CD1c-positive myeloid dendritic cell (primary cell): ENCODE data around the gene GRIP1.

Experiments
- DNase-seq: peaks from one replicate; pipeline ENCODE4 v3.0.0-alpha.2; 2016; ENCODE audit errors: extremely low spot score

Gene GRIP1

DNA sequence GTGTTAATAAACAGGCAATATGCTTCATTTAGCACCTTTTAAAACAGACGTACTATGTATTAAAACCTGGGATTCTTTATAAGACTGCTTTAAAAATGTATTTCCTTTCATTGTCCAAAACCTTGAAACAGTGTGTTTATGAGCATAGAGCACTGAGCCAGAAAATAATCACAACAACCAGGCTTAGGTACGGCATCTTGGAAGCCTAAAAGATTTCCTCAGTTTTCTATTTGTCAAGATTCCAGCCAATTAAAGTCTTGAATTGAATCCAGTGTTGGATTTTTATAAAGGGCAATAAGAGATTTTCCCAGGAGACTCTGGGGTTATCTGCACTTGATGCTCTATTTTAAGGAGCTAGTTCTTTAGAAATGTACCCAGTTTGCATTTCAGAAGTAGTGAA is 80.3 kb downstream of the GRIP1 start:
- DNase-seq: no peak

DNA sequence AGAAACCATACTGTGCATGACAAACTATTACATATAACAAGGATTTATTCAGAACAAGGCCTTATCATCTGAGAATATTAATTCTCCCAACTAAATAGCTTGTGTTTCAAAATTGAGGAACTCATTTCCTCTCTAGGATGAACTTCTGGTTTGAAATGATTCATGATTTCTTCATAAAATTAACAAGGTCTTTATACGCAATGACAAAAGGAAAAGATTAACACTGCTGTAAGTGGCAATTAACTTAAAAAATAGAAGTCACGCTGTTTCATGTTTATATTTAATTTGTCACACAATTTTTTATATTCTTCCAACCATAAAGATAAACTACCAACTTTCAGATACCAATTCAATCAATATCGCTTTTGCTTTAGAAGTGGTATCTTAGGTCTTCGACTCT is 80.8 kb downstream of the GRIP1 start:
- peak; percentile 25 for DNase-seq

DNA sequence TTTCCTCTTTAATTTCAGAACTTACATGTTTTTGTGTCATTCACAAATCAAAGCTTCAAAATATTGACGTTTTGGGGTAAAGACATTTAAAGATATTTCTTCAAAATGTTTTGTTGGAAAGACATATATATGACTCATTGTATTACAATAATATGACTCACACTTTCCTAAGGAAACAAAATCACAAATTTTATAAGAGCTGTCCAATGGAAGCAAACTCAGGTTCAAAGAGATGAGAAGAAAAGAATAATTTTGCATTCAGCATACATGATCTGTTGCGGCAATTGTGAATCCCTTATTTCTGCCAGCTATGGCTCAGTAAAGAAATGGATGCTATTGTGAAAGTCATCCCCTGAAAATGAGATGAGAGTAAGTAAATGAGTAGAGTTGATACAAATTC is 82.7 kb downstream of the GRIP1 start:
- peak; percentile 16 for DNase-seq

DNA sequence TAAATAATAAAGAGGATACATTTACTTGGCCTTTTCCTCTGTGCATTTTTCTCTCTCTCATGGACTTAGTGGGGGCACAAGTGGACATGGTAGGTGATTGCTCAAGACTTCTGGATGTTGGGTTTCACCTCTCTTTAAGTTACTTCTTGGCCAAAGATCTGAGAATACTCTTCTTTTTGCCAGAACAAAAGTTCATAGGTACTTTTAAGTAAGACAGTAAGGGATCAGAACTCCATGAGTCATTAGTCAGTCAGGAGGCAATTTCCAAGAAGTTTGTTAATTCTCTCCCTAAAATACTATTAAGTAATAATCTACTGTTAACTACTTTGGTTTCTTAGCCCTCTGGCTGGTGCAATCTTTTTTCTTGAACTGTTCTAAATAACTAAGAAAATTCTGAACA is 84.2 kb downstream of the GRIP1 start:
- no peak for DNase-seq

DNA sequence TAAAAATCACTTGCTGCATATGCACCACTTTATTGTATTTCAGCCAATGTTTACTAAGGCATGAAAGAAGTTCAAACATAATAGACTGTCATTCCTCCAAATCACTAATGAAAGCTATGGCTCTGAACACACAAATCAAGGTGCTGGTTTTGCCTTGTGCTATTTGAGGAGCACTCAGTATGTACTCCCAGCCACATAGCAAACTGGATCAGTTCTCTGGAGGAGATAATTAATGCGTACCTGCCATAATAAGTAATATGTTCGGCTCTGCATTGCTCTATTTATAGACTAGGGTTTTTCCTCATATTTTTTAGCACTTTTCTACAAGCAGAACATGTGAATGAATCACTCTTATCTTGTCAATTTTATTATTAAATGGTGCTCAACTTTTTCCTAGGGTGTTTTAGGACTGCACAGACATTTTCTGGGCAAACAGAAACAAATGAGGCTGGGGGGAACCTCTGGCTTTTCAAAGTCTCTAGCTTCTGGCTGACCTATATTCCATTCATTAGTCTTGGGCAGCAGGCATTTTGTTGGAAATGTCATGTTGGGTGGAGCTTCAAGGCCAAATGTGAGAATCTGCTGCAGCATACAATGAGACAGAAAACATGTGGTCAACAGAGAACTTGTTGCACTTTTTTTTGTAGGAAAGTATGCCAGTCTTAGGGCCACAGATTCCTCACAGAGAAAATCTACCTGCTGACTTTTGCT is 88.4 kb downstream of the GRIP1 start:
- DNase-seq: no peak

DNA sequence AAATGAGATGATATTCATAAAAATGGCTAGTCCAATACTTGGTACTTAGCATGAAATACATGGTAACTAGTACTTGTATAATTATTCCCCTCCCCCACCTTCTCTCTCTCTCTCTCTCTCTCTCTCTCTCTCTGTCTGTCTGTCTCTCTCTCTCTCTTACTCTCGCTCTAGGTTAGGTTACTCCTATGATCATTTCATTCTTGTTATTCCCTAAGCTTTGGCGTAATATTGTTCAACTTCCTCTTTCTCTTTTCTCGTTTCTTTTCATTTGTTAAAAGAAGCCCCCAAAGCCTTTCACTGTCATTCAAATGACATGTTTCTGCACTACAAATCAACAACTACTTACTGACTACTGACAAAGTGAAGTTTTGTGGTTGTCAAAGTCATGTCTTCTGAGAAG is 89.8 kb downstream of the GRIP1 start:
- no peak for DNase-seq

DNA sequence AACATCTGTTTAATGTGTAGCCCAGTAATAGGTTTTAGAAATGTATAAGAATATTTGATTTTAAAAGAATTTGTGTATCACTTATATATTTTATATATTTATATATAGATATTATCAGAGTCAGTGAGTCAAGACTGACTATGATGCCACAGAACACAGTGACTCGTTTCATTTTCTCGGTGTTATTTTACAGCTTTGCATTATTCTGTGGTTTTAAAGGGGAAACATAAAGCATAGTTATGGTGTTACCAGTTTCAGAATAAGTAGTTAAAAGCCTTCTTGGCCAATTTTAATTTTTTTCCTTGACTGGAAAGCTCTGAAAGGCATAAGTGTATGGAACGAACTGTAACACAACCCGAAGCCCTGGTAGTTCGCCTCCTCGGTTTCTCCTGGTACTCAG is 91.0 kb downstream of the GRIP1 start:
- DNase-seq: no peak

DNA sequence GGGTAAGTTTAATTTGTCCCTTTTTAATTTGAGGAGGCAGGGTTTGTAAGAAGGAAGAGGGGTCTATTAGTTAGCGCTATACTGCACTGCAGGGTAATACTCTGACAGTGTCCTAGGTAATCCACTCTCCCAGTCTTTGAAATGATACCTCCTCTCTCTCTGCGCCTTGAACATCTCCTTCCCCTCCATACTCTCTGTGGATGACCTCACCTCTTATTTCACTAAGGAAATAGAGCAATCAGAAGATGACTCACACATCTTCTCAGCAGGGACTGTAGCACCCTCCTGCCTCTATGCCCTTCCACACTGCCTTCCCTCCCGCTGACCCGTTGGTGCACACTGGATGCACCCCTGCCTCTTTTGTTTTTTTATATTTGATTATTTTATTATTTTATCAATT is 94.2 kb downstream of the GRIP1 start:
- DNase-seq: no peak

DNA sequence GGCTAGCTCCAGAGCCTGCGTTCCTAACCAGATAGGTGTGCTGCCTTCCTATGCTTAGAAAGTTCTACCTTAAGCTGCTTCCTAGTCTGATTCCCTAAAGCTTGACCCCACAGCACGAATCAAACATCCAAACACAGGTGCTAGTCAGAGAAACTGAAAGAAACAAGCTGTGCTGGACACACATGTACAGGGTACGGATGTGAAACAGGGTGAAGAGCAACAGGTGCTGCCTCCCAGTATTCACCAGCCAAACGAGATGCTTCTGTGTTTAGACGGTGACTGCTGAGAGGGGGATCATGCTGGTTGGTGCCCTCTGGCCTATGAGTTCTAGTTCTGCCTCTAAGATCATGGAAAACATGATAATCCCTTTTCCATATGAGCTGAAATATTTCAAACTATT is 105.3 kb downstream of the GRIP1 start:
- DNase-seq: no peak

DNA sequence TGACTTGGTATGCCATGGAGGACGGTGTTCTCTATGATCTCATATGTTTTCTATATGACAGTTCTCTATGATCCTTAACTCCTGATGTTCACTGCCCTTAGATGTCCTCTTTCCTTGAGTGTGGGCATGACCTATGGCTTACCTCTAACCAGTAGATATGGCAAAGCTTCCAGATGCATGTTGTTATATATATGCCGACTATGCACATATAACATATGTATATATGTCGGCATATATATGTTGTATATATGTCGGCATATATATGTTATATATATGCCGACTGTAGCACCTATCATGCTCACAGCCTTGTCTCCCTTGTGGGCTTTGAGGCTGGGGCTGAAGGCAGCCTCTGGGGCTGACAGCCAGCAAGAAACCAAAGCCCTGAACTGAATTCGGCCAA is 106.0 kb downstream of the GRIP1 start:
- DNase-seq: no peak

DNA sequence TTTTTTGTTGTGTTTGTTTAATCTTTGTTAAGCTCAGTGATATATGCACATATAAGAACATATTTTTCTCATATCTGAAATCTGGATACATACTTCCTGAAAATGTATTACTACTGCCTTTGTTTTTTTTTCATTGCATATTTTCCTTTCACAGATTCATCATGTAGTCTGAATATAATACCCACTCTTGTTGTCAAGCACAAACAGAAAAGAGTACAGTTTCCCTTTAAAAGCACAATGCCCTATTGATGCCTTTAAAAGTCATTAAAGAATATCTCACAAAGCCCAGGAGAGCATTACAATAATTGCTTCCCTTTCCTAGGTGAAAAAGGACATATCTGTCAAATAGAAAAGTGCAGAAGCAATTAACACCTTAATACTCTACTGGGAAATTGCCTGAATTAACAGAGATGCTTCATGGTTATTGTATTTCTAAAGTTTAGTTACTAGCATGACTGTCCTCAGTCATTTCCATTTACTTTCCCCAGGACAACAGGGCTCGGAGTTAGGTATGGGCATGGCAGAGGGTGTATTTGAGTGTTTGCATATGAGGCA is 107.4 kb downstream of the GRIP1 start:
- no peak for DNase-seq

DNA sequence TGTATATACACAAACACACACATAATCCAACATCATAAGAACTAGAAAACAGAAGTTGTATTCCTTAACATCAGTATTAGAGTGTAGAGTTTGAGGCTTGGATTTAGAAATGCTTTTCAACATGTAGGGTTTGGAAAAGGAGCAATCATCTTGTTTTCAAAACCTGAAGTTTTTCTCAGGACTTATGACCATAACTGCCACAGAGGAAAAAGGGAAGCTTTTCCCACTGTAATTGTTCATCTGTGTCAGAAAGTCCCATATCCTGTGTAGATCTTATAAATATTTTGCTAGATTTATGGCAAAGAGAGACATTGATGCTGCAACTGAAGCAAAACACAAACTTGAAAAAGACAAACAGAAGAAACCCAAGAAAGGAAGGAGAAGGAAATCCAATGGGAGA is 115.7 kb downstream of the GRIP1 start:
- DNase-seq: no peak

DNA sequence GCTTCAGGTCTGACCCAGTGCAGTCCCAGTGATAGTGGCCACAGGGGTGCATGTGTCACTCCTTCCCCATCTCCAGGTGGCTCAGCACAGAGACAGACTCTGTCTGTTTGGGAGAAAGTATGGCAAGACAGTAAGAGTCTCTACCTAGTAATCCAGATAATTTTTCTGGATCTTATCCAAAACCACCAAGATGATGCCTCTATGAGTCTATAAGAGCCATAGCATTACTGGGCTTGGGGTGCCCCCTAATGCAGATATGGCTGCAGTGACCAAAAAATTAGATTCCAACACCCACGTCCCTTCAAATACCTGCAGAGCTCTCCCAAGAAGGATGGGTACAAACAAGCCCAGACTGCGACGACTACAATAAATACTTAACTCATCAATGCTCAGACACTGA is 123.8 kb downstream of the GRIP1 start:
- no peak for DNase-seq

DNA sequence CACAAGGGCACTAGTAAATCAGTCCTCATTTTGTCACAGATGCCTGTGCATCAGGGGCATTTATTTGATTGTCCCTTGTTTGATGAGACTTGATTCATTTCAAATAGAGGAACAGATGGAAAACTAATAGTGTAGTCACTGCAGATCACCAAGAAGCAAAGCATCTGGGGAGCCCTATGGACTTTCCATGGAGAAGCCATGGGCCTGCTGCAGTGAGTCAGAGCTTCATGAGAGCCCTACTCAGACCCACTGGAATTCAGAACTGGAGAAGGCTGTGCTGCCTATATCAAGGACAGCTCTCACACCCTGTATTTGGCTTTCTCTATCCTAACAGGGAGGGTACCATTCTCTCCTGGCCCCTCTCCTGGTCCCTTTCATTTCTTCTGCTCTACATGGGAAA is 126.2 kb downstream of the GRIP1 start:
- no peak for DNase-seq

DNA sequence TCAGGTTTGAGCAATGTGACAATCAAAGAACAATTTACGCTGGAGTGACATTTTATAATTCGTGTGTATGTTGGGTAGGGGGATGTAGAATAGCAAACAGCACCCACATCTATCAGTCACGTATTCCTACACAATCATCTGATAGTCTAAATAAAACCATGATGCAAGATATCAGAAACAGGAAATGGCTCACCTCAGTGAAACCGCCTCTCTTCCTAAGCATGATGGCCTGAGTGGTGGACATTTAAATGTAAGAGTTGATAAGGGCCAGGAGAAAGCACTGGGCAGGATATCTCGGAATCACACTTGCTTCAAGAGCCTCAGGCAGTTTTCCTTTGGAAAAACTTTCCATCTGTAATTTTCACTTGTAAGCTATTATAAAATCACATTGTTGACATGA is 128.2 kb downstream of the GRIP1 start:
- DNase-seq: no peak

DNA sequence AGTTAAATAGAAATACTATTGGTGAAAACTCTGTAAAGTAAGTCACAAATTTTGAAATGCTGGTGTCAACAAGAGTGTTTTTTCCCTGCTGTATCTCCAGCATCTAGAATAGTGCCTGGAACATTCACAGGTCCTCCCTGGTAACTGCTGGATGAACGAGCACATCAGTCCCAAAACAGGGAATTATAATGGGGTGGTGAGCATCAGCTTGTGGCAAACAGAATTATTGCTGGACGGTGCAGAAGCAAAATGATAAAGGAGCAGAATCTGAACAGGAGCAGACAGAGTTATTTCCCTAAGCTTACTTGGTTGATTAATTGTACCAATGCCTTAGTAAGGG is 129.9 kb downstream of the GRIP1 start:
- DNase-seq: no peak

DNA sequence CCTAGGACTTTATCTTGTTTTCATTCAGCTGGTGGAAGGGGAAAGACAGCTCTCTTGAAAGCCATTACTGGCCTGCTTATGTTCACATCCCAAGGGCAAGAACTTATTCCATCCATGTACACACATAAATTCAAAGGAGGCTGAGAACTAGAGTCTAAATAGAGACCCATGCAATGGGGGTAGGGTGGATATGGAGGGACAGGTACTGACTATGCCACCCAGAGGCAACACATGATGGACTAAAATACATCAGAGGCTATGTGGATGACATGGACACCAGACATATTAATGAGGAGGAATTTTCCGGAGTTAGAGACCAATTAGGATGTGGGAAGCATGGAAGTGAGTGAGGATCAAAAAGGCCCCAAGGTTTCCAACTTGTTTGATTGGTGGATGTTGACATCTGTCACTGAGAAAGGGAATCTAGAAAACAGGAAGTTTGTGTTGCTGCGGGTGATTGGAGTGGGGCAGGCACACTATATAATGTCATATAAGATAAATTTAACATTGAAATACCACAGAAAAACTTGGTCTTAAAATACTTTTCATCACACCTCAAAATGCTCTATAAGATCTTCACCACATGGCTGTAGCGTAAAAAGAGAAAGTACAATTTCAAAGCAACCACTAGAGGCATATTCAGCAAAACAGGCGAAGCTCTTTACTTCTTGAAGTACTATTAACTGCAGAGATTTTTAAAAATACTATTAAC is 130.4 kb downstream of the GRIP1 start:
- DNase-seq: peak; percentile 3

DNA sequence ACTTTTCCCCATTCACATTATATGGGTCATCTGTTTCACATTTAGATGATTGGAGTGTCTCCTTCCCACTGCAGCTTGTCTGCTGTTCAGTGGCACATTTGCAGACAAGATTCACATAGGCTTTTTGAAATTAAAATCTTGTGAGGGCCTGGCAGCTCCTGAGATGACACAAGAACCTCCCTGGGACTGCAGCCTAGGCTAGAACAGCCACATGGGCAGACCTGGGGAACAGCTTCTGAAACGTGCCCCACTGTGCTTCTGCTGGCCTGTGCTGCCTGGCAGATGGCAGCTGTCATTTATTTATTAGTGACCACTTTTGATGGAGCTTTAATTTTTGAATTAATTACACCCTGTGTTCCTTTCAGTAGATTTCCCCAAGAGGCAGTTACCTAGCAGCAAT is 137.4 kb downstream of the GRIP1 start:
- DNase-seq: no peak

DNA sequence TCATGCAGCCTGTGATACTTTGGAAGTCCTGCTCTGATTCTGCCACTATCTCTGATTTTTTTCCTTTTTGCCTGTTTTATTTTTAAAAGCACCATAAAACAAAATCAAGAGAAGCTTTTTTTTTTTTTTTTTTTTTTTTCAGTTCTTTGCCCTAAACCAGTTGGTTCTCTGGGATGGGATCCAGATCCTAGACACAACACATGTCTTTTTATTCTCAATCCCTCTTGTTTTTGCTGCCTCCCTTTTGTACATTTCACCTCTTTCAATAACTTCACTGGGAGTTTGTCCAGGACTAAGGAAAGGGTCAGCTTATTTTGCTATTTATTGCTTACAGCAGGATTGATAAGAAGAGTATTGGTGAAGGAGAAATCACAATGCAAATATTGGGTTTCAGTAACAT is 139.4 kb downstream of the GRIP1 start:
- no peak for DNase-seq

DNA sequence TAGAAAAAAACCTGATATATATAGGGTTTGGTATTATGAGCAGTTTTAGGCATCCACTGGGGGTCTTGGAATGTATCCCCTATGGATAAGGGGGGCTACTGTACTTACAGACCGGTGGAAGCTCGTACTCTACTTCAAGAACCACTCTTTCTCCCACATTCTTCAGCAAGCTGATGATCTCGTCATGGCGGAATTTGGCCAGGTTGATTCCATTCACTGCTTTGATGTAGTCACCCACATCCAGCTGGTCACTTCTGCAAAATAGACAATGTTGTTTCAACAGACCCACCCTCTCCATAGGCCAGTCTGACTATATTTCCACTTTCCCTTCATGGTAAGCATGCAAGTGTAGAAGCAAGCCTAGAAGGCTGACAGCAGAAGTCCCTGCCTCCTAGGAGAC is 139.9 kb downstream of the GRIP1 start:
- DNase-seq: no peak

DNA sequence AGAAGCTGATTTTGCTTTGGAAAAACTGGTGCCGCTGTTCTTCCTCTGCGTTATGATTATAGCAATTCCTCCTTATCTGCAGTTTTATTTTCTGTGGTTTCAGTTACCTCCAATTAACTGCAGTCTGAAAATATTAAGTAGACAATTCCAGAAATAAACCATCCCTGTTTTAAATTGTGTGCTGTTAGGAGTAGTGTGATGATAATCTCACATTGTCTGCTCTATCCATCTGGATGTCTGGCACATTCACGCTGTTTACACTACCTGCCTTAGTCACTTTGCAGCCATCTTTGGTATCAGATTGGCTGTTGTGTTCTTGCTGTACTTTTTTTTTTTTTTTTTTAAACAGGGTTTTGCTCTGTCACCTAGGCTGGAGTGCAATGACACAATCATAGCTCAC is 141.0 kb downstream of the GRIP1 start:
- DNase-seq: no peak

DNA sequence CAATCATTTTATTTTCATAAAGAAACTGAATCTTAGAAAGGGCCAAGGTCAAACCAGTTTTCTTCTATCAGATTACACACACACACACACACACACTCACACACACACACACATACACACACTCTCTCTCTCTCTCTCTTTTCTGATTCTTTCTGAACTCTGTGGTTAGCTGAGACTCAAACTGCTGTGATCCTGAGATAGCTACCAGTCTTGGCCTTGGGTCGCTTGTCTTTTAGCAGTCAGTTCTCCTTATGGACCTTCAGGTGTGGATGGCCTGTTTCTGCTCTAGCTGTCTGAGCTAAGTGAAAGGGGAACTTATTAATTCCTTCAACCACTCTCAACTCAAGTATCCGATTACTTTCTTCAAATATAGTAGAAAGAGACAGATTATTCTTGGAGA is 145.1 kb downstream of the GRIP1 start:
- no peak for DNase-seq

DNA sequence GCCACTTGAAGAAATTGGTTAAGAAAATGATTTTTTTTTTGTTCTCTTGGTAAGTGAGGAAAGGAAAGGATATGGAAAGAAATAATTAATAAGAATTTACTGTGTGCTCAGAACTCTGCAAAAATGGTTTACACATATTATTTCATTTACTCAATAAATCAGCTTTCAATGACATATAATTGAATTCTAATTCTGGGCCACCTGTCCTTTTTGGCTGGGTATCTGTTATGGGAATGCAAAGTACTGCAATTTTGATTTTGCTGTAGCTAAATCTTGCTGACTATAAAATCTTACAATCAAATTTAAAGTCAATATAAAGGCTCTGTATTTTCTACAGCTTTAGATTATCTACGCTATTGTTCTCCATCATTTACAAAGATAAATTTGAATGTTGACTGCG is 147.1 kb downstream of the GRIP1 start:
- no peak for DNase-seq

DNA sequence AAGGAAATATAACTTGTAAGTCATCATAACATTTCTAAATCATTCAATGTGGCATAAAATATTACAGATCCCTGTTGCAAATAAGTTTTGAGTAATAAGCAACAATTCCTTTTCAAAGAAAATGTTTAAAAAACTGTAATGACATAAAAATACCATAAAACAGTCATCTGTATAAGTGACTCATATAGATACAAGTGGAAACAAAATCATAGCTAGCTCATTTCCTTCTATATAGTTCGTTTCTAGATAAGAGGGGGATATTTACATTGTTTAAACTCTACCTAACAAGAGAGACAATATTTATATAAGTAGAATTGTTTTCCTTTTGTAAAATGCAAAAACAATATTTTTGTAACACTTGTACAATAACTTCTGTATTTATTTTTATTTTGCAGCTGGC is 148.9 kb downstream of the GRIP1 start:
- no peak for DNase-seq
